A549 treated with RU486 at 1 μM for 4 hours (cell line): ENCODE measurements around the gene INPP5K. TPM values are rescaled to one million over a fixed set of nuclear protein-coding genes. Genes with fewer than 3 reads are reported as not detected.

Experiments
- total RNA-seq: library from RNA; stranded (reverse); fragments of 200-300 nt; extraction: Qiagen RNA extraction; gene quantifications from 5 replicates; pipeline ENCODE4 v1.2.3, GENCODE V29; 2022; ENCODE audit warnings: low read depth

Gene INPP5K
- total RNA-seq, result 20.2 to 25.5 TPM (median 24.4 TPM) in 5 replicates

GRCh38 chr17:1516388-1517161, at the start of gene INPP5K:
Gene INPP5K, minus strand, starts transcription at chr17:1516612. Its CDS starts 113 bp downstream, at chr17:1516499.

GRCh38 chr17:1492249-1493206, 23.9 kb downstream of the INPP5K start, which contains the start of gene MYO1C:
Gene MYO1C, minus strand, starts transcription at chr17:1492686. Its CDS starts 199 bp downstream, at chr17:1492487.

GRCh38 chr17:1455797-1456599, 60.4 kb downstream of the INPP5K start, which contains the start of gene CRK:
Gene CRK, minus strand, starts transcription at chr17:1456232. Its CDS starts 115 bp downstream, at chr17:1456117.

Other genes with a start within 250 kb of the INPP5K start
- not detected in 5 replicates for gene BHLHA9, start 246.2 kb downstream of the INPP5K start, total RNA-seq
- not detected in 5 replicates for gene TRARG1, start 236.9 kb downstream of the INPP5K start, total RNA-seq
- 552 to 1,174 TPM (median 614 TPM) in 5 replicates for gene YWHAE, start 116.4 kb downstream of the INPP5K start, total RNA-seq
- gene CRK, start 60.4 kb downstream of the INPP5K start, total RNA-seq, result 59.1 to 84.9 TPM (median 79.0 TPM) in 5 replicates
- gene MYO1C, start 23.9 kb downstream of the INPP5K start, total RNA-seq, result 106 to 135 TPM (median 127 TPM) in 5 replicates
- 62.9 to 75.9 TPM (median 66.4 TPM) in 5 replicates for gene PITPNA, start 46.2 kb upstream of the INPP5K start, total RNA-seq
- 4.0 to 8.0 TPM (median 7.2 TPM) in 5 replicates for gene SLC43A2, start 112.2 kb upstream of the INPP5K start, total RNA-seq
- gene SCARF1, start 129.1 kb upstream of the INPP5K start, total RNA-seq, result 0.22 to 0.37 TPM (median 0.32 TPM) in 5 replicates
- gene RILP, start 133.3 kb upstream of the INPP5K start, total RNA-seq, result 14.4 to 22.3 TPM (median 17.1 TPM) in 5 replicates
- 254 to 337 TPM (median 268 TPM) in 5 replicates for gene PRPF8, start 168.3 kb upstream of the INPP5K start, total RNA-seq
- 0.98 to 1.6 TPM (median 1.5 TPM) in 5 replicates for gene TLCD2, start 193.8 kb upstream of the INPP5K start, total RNA-seq
- 21.5 to 32.7 TPM (median 29.3 TPM) in 5 replicates for gene WDR81, start 208.1 kb upstream of the INPP5K start, total RNA-seq
- gene SERPINF2, start 226.3 kb upstream of the INPP5K start, total RNA-seq, result 1.2 to 2.1 TPM (median 2.0 TPM) in 5 replicates
- 1.4 to 2.3 TPM (median 2.0 TPM) in 5 replicates for gene SERPINF1, start 245.4 kb upstream of the INPP5K start, total RNA-seq